CD14-positive monocyte (primary cell): Measurements from ENCODE around the gene TMEM236. TPM values are rescaled to one million over a fixed set of nuclear protein-coding genes. Genes with fewer than 3 reads are reported as not detected.

Experiments used
- DNase-seq, 3 donors: peaks; one replicate each; pipeline ENCODE4 v3.0.0-alpha.2; 2011 to 2022
- H2AFZ ChIP-seq: 2 replicates; pipeline ENCODE4 v1.6.0; 2012; ENCODE audit warnings: mild to moderate bottlenecking, low read depth, low read length, inconsistent platforms; ENCODE audit not compliant: insufficient read depth, poor library complexity, severe bottlenecking
- H3K27ac ChIP-seq, 2 donors: 1 replicate in 1 of 2; 2 replicates in 1 of 2; pipeline ENCODE4 v1.5.1; 2012 to 2013; ENCODE audit warnings: low read length in 2 of 2, control low read depth in 1 of 2, inconsistent platforms in 1 of 2, low read depth in 1 of 2, mild to moderate bottlenecking in 1 of 2
- H3K27me3 ChIP-seq, 2 donors: one replicate each; pipeline versions ENCODE4 v1.6.0 to v1.6.1; 2011 to 2013; ENCODE audit warnings: low read length in 2 of 2; ENCODE audit not compliant: control insufficient read depth in 2 of 2, insufficient read depth in 2 of 2
- H3K36me3 ChIP-seq, 2 donors: replicated peaks in 1 of 2; 1 replicate in 1 of 2; 2 replicates in 1 of 2; pipeline versions ENCODE4 v1.5.1 to v1.6.1; 2012 to 2013; ENCODE audit warnings: low read length in 2 of 2, control low read depth in 1 of 2, inconsistent platforms in 1 of 2, mild to moderate bottlenecking in 1 of 2; ENCODE audit not compliant: insufficient read depth in 2 of 2, control insufficient read depth in 1 of 2
- H3K4me1 ChIP-seq, 2 donors: 1 replicate in 1 of 2; 2 replicates in 1 of 2; pipeline versions ENCODE4 v1.5.1 to v1.6.1; 2012 to 2013; ENCODE audit warnings: low read length in 2 of 2, control low read depth in 1 of 2, inconsistent platforms in 1 of 2, mild to moderate bottlenecking in 1 of 2, moderate library complexity in 1 of 2; ENCODE audit not compliant: insufficient read depth in 2 of 2, control insufficient read depth in 1 of 2
- H3K4me2 ChIP-seq: replicated peaks from 2 replicates; pipeline ENCODE3; 2012; ENCODE audit warnings: low read length, moderate library complexity, mild to moderate bottlenecking; ENCODE audit not compliant: poor library complexity, severe bottlenecking; ENCODE audit errors: extremely low read depth
- H3K4me3 ChIP-seq, 3 experiments: fragments of 200-600 bp in 1 of 3; sonication (generic) in 1 of 3; replicated peaks in 1 of 3; 1 replicate in 2 of 3; 2 replicates in 1 of 3; pipeline ENCODE4 v1.5.1; 2011 to 2013; ENCODE audit warnings: low read length in 3 of 3, mild to moderate bottlenecking in 3 of 3, control low read depth in 2 of 3, low read depth in 2 of 3, inconsistent platforms in 1 of 3, moderate library complexity in 1 of 3
- H3K79me2 ChIP-seq: 2 replicates; pipeline ENCODE4 v1.6.0; 2012; ENCODE audit warnings: mild to moderate bottlenecking, control low read depth, inconsistent platforms, low read length, moderate library complexity; ENCODE audit not compliant: insufficient read depth
- H3K9ac ChIP-seq: 2 replicates; pipeline ENCODE4 v1.6.0; 2017; ENCODE audit warnings: low read length, mild to moderate bottlenecking; ENCODE audit not compliant: insufficient read depth, poor library complexity, severe bottlenecking
- H3K9me3 ChIP-seq, 2 donors: replicated peaks in 1 of 2; 1 replicate in 1 of 2; 2 replicates in 1 of 2; pipeline versions ENCODE4 v1.5.1 to v1.6.1; 2012 to 2013; ENCODE audit warnings: low read length in 2 of 2, control low read depth in 1 of 2; ENCODE audit not compliant: control insufficient read depth in 1 of 2, insufficient read depth in 1 of 2
- H4K20me1 ChIP-seq: 2 replicates; pipeline ENCODE4 v1.6.0; 2012; ENCODE audit warnings: mild to moderate bottlenecking, low read length, control low read depth, moderate library complexity; ENCODE audit not compliant: insufficient read depth
- H3K27ac Mint-ChIP-seq, 7 donors: one replicate each; pipeline ENCODE4 v1.8.0; 2020; ENCODE audit warnings: mild to moderate bottlenecking in 7 of 7, mixed read lengths in 7 of 7, moderate library complexity in 6 of 7, inconsistent platforms in 2 of 7
- H3K27me3 Mint-ChIP-seq, 3 donors: one replicate each; pipeline ENCODE4 v1.8.0; 2021 to 2022; ENCODE audit warnings: low read depth in 3 of 3, mild to moderate bottlenecking in 3 of 3, mixed read lengths in 3 of 3, moderate library complexity in 3 of 3, inconsistent platforms in 1 of 3
- H3K36me3 Mint-ChIP-seq, 2 donors: one replicate each; pipeline ENCODE4 v1.8.0; 2020; ENCODE audit warnings: mixed read lengths in 2 of 2, inconsistent platforms in 1 of 2, mild to moderate bottlenecking in 1 of 2
- H3K4me1 Mint-ChIP-seq: one replicate; pipeline ENCODE4 v1.8.0; 2020; ENCODE audit warnings: mild to moderate bottlenecking, mixed read lengths
- H3K4me3 Mint-ChIP-seq, 2 donors: one replicate each; pipeline ENCODE4 v1.8.0; 2020; ENCODE audit warnings: mild to moderate bottlenecking in 2 of 2, mixed read lengths in 2 of 2, moderate library complexity in 1 of 2
- H3K9me3 Mint-ChIP-seq, 7 donors: one replicate each; pipeline ENCODE4 v1.8.0; 2020 to 2022; ENCODE audit warnings: mixed read lengths in 7 of 7, mild to moderate bottlenecking in 6 of 7, moderate library complexity in 6 of 7, inconsistent platforms in 2 of 7
- WGBS: methylation state at CpG from one replicate; pipeline ENCODE4 v1.1.5; 2013; ENCODE audit warnings: missing lambda C conversion rate; ENCODE audit not compliant: insufficient coverage; 5-methylcytosine and 5-hydroxymethylcytosine counted together
- intact Hi-C, 2 donors: fragments of 100-400 bp; cut with micrococcal nuclease; formaldehyde crosslinking; loops; one replicate each; pipeline versions ENCODE4 v1.15.0 to v1.15.1; 2023
- polyA plus RNA-seq, 3 donors: library from polyadenylated mRNA; depleted of rRNA in 1 of 3; unstranded in 2 of 3; stranded (reverse) in 1 of 3; fragments of 300-500 nt in 2 of 3; fragments of >200 nt in 1 of 3; fragmentation: Illumina TruSeq in 2 of 3; gene quantifications; 1 replicate in 2 of 3; 2 replicates in 1 of 3; pipeline ENCODE4 v1.2.3, GENCODE V29; 2012 to 2021
- TF ChIP-seq, protein P1 (sequence below): fragments of 200-600 bp; IDR thresholded peaks from one replicate; pipeline ENCODE4 v1.8.0; 2022; ENCODE audit warnings: antibody characterized with exemption, mild to moderate bottlenecking

The TMEM236 gene
- polyA plus RNA-seq, 3 donors: 0.08 TPM; not detected in 2

DNA sequence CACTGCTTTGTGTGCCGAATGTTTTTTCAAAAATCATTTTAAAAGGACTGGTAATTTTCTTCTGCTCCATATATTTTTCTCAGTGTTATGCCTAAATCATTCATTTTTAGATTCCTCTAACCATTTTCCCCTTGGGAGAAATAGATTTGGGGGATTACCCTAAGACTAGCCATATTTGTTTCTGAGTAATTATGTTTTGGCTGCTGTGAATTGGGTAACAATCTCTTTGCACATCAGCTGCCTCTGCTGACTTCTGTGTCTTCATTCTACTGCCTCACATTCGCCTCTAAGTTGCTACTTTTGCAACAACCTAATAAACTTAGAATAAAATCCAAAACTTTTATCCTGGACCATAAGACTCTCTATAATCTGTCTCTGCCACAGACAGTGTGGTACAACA, 38.6 kb downstream of the TMEM236 start:
- H3K4me1 Mint-ChIP-seq: peaks cover 29% of the 10 kb centered on the region

DNA sequence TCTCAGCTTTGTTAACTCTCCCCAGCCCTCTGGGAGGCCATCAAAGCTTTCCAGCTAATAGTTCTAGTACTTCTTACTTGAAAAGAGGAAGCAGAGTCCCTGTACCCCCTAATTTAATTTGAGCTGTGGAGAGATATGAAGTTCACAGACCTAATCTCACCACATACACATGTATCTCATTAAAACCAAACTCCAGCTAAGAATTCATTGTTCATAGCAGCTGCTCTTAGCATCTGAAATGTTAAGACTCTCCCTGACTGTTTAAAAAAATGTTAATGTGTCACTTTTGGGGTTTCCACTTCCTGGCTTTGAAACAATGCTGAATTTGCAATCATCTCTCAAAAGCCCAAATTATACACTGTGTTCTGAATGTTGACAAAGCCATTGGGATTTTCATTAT, 41.0 kb downstream of the TMEM236 start:
- TF ChIP-seq, protein P1, sequence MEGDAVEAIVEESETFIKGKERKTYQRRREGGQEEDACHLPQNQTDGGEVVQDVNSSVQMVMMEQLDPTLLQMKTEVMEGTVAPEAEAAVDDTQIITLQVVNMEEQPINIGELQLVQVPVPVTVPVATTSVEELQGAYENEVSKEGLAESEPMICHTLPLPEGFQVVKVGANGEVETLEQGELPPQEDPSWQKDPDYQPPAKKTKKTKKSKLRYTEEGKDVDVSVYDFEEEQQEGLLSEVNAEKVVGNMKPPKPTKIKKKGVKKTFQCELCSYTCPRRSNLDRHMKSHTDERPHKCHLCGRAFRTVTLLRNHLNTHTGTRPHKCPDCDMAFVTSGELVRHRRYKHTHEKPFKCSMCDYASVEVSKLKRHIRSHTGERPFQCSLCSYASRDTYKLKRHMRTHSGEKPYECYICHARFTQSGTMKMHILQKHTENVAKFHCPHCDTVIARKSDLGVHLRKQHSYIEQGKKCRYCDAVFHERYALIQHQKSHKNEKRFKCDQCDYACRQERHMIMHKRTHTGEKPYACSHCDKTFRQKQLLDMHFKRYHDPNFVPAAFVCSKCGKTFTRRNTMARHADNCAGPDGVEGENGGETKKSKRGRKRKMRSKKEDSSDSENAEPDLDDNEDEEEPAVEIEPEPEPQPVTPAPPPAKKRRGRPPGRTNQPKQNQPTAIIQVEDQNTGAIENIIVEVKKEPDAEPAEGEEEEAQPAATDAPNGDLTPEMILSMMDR: no peak
- no peaks in the 10 kb centered on the region for H3K36me3 Mint-ChIP-seq
- Histone ChIP-seq H3K4me2 (no peak overlapping the region), H3K9me3 (no peaks in the 10 kb centered on the region), H3K27ac (no peak overlapping the region), H3K27me3 (no peaks in the 10 kb centered on the region), H3K79me2 (no peaks in the 10 kb centered on the region), H4K20me1 (no peaks in the 10 kb centered on the region), H3K36me3 (no peaks in the 10 kb centered on the region), H3K9ac (no peak overlapping the region), H2AFZ (no peak overlapping the region), H3K4me3 (no peak overlapping the region), H3K4me1 (peaks cover 7 to 14% of the 10 kb centered on the region in 2 donors)
- peaks cover 15% of the 10 kb centered on the region for H3K4me1 Mint-ChIP-seq
- H3K27me3 Mint-ChIP-seq: peaks cover 0 to under 1% (median 0%) of the 10 kb centered on the region in 3 donors
- no peak for DNase-seq
- H3K4me3 Mint-ChIP-seq: no peak overlapping the region
- no peak overlapping the region for H3K27ac Mint-ChIP-seq
- H3K9me3 Mint-ChIP-seq: peaks cover 0 to 2% (median 0%) of the 10 kb centered on the region in 7 donors
- intact Hi-C loops: no loop called here

More for the DNA sequence above, 38.6 kb downstream of the TMEM236 start:
- Histone ChIP-seq H3K4me2 (no peak overlapping the region), H4K20me1 (no peaks in the 10 kb centered on the region), H2AFZ (no peak overlapping the region), H3K27me3 (no peaks in the 10 kb centered on the region), H3K9ac (no peak overlapping the region), H3K79me2 (no peaks in the 10 kb centered on the region), H3K4me3 (no peak overlapping the region), H3K4me1 (peaks cover 21 to 28% of the 10 kb centered on the region in 2 donors), H3K36me3 (no peaks in the 10 kb centered on the region), H3K9me3 (no peaks in the 10 kb centered on the region), H3K27ac (no peak overlapping the region)
- no peaks in the 10 kb centered on the region for H3K36me3 Mint-ChIP-seq
- DNase-seq: no peak
- TF ChIP-seq, protein P1: no peak
- peaks cover 0 to 5% (median 0%) of the 10 kb centered on the region in 3 donors for H3K27me3 Mint-ChIP-seq
- H3K9me3 Mint-ChIP-seq: peaks cover 0 to 2% (median 0%) of the 10 kb centered on the region in 7 donors
- intact Hi-C loops: no loop called here
- no CpG with 5 or more reads among the region's 2 CpGs for WGBS
- H3K4me3 Mint-ChIP-seq: no peak overlapping the region
- H3K27ac Mint-ChIP-seq: no peak overlapping the region
